NOMO-1 treated with dmso at 0.1 percent for 144 hours (cell line): ENCODE results near the gene RPL29.
"Not testable (repeated sequence)": the region's sequence is repeated elsewhere in the genome, so short reads cannot be mapped to it uniquely, and the experiment has no call there.

ENCODE experiments used
- DNase-seq: peaks from one replicate; lab custom pipeline; 2025; ENCODE audit not compliant: unreplicated experiment; lab: John Stamatoyannopoulos, UW

Gene RPL29

GRCh38 chr3:52006017-52006819 lies 10.5 kb upstream of the RPL29 start:
- DNase-seq: no peak

- DNase-seq: no peak
Observed at GRCh38 chr3:52005571-52005986, 9.9 kb upstream of the RPL29 start.

- DNase-seq: no peak
Observed at GRCh38 chr3:52004906-52005395, 9.3 kb upstream of the RPL29 start.

- DNase-seq: no peak
Observed at GRCh38 chr3:52004163-52004787, 8.6 kb upstream of the RPL29 start.

GRCh38 chr3:52002748-52003147 lies 7.1 kb upstream of the RPL29 start:
- DNase-seq: no peak

- peak; percentile 62 for DNase-seq
Observed at GRCh38 chr3:52001443-52001974, 5.8 kb upstream of the RPL29 start.

- DNase-seq: no peak
Observed at GRCh38 chr3:51999846-52000245, 4.2 kb upstream of the RPL29 start.

- DNase-seq: no peak
Observed at GRCh38 chr3:51998774-51999173, 3.1 kb upstream of the RPL29 start.

- no peak for DNase-seq
Observed at GRCh38 chr3:51997935-51998596, 2.4 kb upstream of the RPL29 start.

- DNase-seq: no peak
Observed at GRCh38 chr3:51997172-51997571, 1.5 kb upstream of the RPL29 start.

- no peak for DNase-seq
Observed at GRCh38 chr3:51994530-51994929, 1.2 kb downstream of the RPL29 start.

- DNase-seq: not testable (repeated sequence)
Observed at GRCh38 chr3:51993657-51994056, 2.0 kb downstream of the RPL29 start.

- no peak for DNase-seq
Observed at GRCh38 chr3:51992017-51992682, 3.5 kb downstream of the RPL29 start.

- DNase-seq: not testable (repeated sequence)
Observed at GRCh38 chr3:51990501-51990971, 5.2 kb downstream of the RPL29 start.

- DNase-seq: no peak
Observed at GRCh38 chr3:51988286-51989146, 7.2 kb downstream of the RPL29 start.

GRCh38 chr3:51987568-51987967 lies 8.1 kb downstream of the RPL29 start:
- DNase-seq: no peak

GRCh38 chr3:51986010-51986947 lies 9.4 kb downstream of the RPL29 start:
- DNase-seq: no peak

- no peak for DNase-seq
Observed at GRCh38 chr3:51985063-51985462, 10.6 kb downstream of the RPL29 start.

- no peak for DNase-seq
Observed at GRCh38 chr3:51984269-51984647, 11.4 kb downstream of the RPL29 start.
